OCI-LY7 (cell line): Measurements from ENCODE around the gene PLIN1.

Experiments used
- EZH2phosphoT487 ChIP-seq: fragments of 200-600 bp; sonication (generic); IDR thresholded peaks from 2 replicates; pipeline ENCODE4 v1.6.1; 2018; ENCODE audit warnings: low read depth, borderline replicate concordance, mild to moderate bottlenecking, mixed run types, antibody characterized with exemption, low read length, moderate library complexity, mixed read lengths
- TF ChIP-seq, protein P1 (sequence below): fragments of 200-600 bp; sonication (generic); conservative IDR thresholded peaks from 2 replicates; pipeline ENCODE4 v1.5.1; 2014; ENCODE audit warnings: mild to moderate bottlenecking, antibody characterized with exemption, low read length, moderate library complexity, mixed read lengths

DNA sequence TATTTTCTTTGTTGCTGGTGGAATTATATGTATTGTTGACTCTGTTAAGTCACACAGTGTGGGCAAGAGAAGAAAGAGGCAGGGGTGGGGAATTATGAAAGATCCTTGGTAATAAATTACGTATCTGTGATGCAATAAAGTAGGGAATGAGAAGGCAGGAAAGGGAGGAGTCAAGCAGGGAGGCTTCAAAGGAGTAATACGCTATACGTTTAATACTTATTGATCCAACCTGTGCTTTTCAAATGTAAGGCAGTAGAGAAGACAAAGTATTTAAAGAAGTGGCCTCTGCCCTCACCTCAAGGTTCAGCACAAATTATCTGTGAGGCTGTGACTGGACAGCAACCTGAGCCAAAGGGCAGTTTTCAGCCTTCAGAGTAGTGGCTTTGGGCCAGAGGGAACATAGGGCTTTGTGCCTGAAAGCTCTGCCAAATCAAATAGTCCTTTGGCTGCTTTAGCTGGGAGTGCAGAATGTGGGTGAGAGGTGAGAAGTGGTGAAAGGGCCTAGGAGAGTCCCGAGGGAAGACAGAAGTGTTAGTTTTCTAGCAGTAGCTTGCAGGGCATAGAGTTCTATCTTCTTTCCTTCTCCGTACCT is 1.2 kb upstream of the PLIN1 start:
- TF ChIP-seq, protein P1, sequence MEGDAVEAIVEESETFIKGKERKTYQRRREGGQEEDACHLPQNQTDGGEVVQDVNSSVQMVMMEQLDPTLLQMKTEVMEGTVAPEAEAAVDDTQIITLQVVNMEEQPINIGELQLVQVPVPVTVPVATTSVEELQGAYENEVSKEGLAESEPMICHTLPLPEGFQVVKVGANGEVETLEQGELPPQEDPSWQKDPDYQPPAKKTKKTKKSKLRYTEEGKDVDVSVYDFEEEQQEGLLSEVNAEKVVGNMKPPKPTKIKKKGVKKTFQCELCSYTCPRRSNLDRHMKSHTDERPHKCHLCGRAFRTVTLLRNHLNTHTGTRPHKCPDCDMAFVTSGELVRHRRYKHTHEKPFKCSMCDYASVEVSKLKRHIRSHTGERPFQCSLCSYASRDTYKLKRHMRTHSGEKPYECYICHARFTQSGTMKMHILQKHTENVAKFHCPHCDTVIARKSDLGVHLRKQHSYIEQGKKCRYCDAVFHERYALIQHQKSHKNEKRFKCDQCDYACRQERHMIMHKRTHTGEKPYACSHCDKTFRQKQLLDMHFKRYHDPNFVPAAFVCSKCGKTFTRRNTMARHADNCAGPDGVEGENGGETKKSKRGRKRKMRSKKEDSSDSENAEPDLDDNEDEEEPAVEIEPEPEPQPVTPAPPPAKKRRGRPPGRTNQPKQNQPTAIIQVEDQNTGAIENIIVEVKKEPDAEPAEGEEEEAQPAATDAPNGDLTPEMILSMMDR = no peak
- no peak for TF ChIP-seq EZH2phosphoT487
